Measurements from ENCODE around the gene CADM2.

The CADM2 gene

DNA sequence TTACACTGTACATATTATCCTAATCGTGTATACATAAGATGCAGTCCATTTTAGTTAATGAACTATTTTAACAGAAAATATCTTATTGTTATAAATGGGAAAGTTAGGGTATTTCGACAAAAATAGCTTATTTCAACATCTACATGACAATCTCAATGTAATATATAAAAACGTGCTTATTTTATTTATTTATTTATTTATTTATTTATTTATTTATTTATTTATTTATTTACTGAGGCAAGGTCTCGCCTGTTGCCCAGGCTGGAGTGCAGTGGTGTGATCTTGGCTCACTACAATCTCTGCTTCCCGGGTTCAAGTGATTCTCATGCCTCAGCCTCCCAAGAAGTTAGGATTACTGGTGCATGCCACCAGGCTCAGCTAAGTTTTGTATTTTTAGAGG lies 614.2 kb downstream of the CADM2 start (continued):
- TF ChIP-seq, protein P1, sequence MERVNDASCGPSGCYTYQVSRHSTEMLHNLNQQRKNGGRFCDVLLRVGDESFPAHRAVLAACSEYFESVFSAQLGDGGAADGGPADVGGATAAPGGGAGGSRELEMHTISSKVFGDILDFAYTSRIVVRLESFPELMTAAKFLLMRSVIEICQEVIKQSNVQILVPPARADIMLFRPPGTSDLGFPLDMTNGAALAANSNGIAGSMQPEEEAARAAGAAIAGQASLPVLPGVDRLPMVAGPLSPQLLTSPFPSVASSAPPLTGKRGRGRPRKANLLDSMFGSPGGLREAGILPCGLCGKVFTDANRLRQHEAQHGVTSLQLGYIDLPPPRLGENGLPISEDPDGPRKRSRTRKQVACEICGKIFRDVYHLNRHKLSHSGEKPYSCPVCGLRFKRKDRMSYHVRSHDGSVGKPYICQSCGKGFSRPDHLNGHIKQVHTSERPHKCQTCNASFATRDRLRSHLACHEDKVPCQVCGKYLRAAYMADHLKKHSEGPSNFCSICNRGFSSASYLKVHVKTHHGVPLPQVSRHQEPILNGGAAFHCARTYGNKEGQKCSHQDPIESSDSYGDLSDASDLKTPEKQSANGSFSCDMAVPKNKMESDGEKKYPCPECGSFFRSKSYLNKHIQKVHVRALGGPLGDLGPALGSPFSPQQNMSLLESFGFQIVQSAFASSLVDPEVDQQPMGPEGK (tag by site-specific recombination; IDR thresholded peaks at IDR 0.05), result no peak
- TF ChIP-seq, protein P2, sequence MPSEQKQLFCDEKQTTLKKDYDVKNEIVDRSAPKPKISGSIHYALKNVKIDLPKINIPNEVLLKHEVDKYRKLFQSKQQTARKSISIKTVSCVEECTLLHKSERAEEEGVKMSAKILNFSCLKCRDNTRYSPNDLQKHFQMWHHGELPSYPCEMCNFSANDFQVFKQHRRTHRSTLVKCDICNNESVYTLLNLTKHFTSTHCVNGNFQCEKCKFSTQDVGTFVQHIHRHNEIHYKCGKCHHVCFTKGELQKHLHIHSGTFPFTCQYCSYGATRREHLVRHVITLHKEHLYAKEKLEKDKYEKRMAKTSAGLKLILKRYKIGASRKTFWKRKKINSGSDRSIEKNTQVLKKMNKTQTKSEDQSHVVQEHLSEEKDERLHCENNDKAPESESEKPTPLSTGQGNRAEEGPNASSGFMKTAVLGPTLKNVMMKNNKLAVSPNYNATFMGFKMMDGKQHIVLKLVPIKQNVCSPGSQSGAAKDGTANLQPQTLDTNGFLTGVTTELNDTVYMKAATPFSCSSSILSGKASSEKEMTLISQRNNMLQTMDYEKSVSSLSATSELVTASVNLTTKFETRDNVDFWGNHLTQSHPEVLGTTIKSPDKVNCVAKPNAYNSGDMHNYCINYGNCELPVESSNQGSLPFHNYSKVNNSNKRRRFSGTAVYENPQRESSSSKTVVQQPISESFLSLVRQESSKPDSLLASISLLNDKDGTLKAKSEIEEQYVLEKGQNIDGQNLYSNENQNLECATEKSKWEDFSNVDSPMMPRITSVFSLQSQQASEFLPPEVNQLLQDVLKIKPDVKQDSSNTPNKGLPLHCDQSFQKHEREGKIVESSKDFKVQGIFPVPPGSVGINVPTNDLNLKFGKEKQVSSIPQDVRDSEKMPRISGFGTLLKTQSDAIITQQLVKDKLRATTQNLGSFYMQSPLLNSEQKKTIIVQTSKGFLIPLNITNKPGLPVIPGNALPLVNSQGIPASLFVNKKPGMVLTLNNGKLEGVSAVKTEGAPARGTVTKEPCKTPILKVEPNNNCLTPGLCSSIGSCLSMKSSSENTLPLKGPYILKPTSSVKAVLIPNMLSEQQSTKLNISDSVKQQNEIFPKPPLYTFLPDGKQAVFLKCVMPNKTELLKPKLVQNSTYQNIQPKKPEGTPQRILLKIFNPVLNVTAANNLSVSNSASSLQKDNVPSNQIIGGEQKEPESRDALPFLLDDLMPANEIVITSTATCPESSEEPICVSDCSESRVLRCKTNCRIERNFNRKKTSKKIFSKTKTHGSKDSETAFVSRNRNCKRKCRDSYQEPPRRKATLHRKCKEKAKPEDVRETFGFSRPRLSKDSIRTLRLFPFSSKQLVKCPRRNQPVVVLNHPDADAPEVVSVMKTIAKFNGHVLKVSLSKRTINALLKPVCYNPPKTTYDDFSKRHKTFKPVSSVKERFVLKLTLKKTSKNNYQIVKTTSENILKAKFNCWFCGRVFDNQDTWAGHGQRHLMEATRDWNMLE (tag by site-specific recombination; conservative IDR thresholded peaks at IDR 0.05; ENCODE audit: low read depth), result peak; percentile 65

DNA sequence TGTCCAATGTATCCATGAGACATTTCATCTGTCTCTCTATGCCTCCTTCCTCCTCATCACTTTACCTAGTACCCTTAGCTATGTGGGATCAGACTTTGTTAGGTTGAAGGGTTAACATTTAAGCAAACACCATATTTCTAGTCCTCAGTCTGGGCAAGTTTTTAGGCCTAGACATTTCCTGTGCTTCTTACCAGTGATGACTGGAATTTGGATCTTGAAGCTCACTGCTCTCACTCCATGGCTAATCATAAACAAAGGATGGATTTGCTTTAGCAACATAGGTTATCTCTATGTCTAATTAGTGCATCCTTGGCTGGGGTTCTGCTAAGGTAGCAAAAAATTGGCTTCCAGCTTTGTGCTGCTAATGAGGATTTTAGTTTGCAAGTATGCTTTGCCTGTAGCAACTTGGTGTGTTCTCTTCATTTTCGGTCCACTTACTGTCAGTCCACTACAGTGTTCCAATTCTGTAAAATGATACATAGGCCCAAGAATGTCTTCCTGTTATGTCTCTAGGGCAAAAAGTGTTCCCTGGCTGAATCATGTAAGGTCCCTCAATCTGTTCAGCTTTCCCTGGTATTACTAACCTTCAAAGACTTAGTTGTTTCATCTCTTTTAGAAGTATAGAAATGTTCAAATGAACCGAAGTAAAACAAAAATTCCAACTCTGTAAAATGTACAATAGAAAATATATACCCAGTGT lies 615.4 kb downstream of the CADM2 start:
- Histone ChIP-seq H3K4me1 (ENCODE audit: control insufficient read depth, insufficient read depth, low read length) (no peaks in the 10 kb centered on the region), H3K9me3 (ENCODE audit: control insufficient read depth, insufficient read depth, low read depth, low read length) (no peaks in the 10 kb centered on the region), H3K27ac (ENCODE audit: extremely low read depth, low read depth, low read length) (no peak overlapping the region), H3K4me3 (ENCODE audit: low read depth, low read length) (no peak overlapping the region), H3K36me3 (ENCODE audit: control insufficient read depth in 2 of 2, insufficient read depth in 1 of 2, low read length in 2 of 2) (no peaks in the 10 kb centered on the region)
- ChIA-PET POLR2A (no interaction called here), CTCF (interaction anchor here (0.6 to 1.1 kb wide), 4 partner anchors 10 to 594 kb away, joined by 3 to 4 read pairs (median 3); no protein-coding TSS in a partner anchor)
- TF ChIP-seq ZNF623 (tag by site-specific recombination; IDR thresholded peaks at IDR 0.05), result no peak
- no peak for TF ChIP-seq KLF16 (tag by site-specific recombination; IDR thresholded peaks at IDR 0.05)
- TF ChIP-seq ZNF677 (tag by site-specific recombination; IDR thresholded peaks at IDR 0.05), result no peak
- no peak for TF ChIP-seq SP2 (tag by site-specific recombination; IDR thresholded peaks at IDR 0.05)
- TF ChIP-seq ZNF174 (tag by site-specific recombination; IDR thresholded peaks at IDR 0.05), result no peak
- TF ChIP-seq, protein P2 (tag by site-specific recombination; conservative IDR thresholded peaks at IDR 0.05; ENCODE audit: low read depth), result no peak
- no peak for TF ChIP-seq ZNF654 (tag by site-specific recombination; IDR thresholded peaks at IDR 0.05; ENCODE audit: low read depth)
- TF ChIP-seq ZNF660 (tag by site-specific recombination; IDR thresholded peaks at IDR 0.05), result no peak
- TF ChIP-seq ZBTB17 (tag by site-specific recombination; IDR thresholded peaks at IDR 0.05), result no peak
- TF ChIP-seq, protein P3, sequence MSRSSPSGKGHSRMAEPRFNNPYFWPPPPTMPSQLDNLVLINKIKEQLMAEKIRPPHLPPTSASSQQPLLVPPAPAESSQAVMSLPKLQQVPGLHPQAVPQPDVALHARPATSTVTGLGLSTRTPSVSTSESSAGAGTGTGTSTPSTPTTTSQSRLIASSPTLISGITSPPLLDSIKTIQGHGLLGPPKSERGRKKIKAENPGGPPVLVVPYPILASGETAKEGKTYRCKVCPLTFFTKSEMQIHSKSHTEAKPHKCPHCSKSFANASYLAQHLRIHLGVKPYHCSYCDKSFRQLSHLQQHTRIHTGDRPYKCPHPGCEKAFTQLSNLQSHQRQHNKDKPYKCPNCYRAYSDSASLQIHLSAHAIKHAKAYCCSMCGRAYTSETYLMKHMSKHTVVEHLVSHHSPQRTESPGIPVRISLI (tag by site-specific recombination; IDR thresholded peaks at IDR 0.05), result no peak
- TF ChIP-seq ZNF830 (tag by site-specific recombination; IDR thresholded peaks at IDR 0.05; ENCODE audit: low read depth), result no peak
- TF ChIP-seq OVOL3 (tag by site-specific recombination; IDR thresholded peaks at IDR 0.05), result no peak
- no peak for TF ChIP-seq KLF1 (tag by site-specific recombination; IDR thresholded peaks at IDR 0.05)
- no peak for TF ChIP-seq ZNF302 (tag by site-specific recombination; IDR thresholded peaks at IDR 0.05; ENCODE audit: low read depth)
- no peak for TF ChIP-seq ZNF792 (tag by site-specific recombination; IDR thresholded peaks at IDR 0.05)
